ENCODE data around the gene SLFNL1. TPM values are rescaled to one million over a fixed set of nuclear protein-coding genes. Genes with fewer than 3 reads are reported as not detected.

SLFNL1 gene
- total and polyA plus RNA-seq, 9 donors = 0.05 to 1.2 (median 0.62) TPM

GRCh38 chr1:40980453-40981121 is 40.9 kb downstream of the SLFNL1 start:
- Histone ChIP-seq H3K4me3 (peak overlapping the region; percentile 61), H3K9me3 (no peaks in the 10 kb centered on the region), H3K36me3 (no peaks in the 10 kb centered on the region), H3K4me1 (ENCODE audit: insufficient read depth) (peaks cover 18% of the 10 kb centered on the region), H3K27me3 (no peaks in the 10 kb centered on the region), H3K27ac (peak overlapping the region; percentile 89 to 94)
- peak in 1 of 5 donors; percentile 34 for DNase-seq
- intact Hi-C loops (cut with DNase I) = no loop called here
- WGBS, 3 donors = 21 to 24% (median 21%) methylated on average over 27 of the region's 27 CpGs
- TF ChIP-seq, protein P1, sequence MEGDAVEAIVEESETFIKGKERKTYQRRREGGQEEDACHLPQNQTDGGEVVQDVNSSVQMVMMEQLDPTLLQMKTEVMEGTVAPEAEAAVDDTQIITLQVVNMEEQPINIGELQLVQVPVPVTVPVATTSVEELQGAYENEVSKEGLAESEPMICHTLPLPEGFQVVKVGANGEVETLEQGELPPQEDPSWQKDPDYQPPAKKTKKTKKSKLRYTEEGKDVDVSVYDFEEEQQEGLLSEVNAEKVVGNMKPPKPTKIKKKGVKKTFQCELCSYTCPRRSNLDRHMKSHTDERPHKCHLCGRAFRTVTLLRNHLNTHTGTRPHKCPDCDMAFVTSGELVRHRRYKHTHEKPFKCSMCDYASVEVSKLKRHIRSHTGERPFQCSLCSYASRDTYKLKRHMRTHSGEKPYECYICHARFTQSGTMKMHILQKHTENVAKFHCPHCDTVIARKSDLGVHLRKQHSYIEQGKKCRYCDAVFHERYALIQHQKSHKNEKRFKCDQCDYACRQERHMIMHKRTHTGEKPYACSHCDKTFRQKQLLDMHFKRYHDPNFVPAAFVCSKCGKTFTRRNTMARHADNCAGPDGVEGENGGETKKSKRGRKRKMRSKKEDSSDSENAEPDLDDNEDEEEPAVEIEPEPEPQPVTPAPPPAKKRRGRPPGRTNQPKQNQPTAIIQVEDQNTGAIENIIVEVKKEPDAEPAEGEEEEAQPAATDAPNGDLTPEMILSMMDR (IDR thresholded peaks at IDR 0.05) = no peak
- TF ChIP-seq EP300 (IDR thresholded peaks at IDR 0.05) (no peak), POLR2A (IDR thresholded peaks at IDR 0.05) (no peak)

DNA sequence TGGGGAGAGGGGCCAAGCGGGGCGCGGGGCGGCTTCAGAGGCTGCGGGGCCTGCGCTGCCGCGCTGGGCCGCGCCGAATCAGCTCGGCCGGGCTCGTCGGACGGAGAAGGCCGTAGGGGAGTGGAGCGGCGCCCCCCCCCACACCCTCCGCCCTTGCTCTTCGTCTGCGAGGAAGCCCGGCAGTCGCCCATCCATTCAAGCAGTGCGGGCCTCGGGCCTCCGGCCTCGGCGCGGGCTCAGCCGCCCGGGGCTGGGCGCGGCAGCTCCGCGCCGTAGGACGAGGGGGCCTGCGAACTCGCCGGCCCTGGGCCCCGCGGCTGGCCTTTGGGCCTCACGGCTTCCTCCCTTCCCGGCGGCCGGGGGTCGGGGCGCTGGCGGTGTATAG is 41.5 kb downstream of the SLFNL1 start:
- TF ChIP-seq, protein P1 (IDR thresholded peaks at IDR 0.05) = no peak
- TF ChIP-seq EP300 (IDR thresholded peaks at IDR 0.05) = no peak
- TF ChIP-seq POLR2A (IDR thresholded peaks at IDR 0.05) = no peak
- intact Hi-C loops (cut with DNase I) = no loop called here
- Histone ChIP-seq H3K27ac (peak overlapping the region; percentile 89 to 94), H3K4me1 (ENCODE audit: insufficient read depth) (peaks cover 17% of the 10 kb centered on the region), H3K4me3 (peak overlapping the region; percentile 61), H3K27me3 (no peaks in the 10 kb centered on the region), H3K9me3 (no peaks in the 10 kb centered on the region), H3K36me3 (no peaks in the 10 kb centered on the region)
- no peak for DNase-seq
- WGBS, 3 donors = 0 to 1% (median 1%) methylated on average over 38 to 50 of the region's 50 CpGs

DNA sequence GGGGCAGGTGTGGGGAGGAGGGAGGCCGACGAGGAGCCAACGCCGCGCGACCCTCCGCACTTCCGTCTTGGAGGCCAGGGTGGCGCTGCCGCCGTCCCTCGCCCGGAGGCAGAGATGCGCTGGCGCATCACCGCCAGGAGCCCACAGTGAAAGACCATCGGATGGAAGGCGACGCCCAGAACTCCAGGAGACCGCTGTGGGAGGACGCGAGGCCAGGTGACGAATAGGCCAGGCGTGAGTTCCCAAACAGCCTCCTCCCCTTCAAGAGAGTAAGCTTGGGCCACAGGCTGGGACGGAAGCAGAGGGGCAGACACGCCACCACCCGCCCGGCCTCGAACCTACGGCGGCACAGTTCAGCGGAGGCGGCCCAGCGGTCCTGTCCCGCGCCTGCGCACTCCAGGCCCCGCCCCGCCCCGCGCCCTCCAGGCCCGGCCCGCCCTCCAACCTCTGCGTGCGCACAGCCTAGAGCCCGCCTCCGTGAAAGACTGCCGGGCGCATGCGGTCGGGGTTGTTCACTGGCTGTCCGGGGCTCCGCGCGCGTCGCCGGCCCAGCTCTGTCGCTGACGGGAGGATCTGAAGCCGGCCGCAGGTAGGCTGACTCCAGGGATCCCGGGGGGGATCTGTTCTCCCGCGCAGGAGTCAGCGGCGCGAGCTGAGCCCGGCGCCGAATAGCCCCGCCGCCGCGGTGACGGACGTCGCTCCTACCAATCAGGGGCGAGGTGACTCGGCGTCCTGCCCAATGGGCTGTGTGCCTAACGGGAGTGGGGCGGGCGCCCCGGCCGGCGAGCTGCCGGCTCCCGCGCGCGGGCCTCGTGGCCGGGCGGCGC is 42.1 kb downstream of the SLFNL1 start, which contains the start of gene CTPS1:
CTPS1 (plus strand) TSS at position 456 of the 827 bp plus-strand sequence. CDS start 3,595 bp downstream, outside the sequence.
- intact Hi-C loops (cut with DNase I) = no loop called here
- no peak for TF ChIP-seq EP300 (IDR thresholded peaks at IDR 0.05)
- peak; percentile 53 for TF ChIP-seq POLR2A (IDR thresholded peaks at IDR 0.05)
- TF ChIP-seq, protein P1 (IDR thresholded peaks at IDR 0.05) = no peak
- Histone ChIP-seq H3K4me3 (peak within 1 kb of the TSS; percentile 61), H3K27me3 (no peaks in the 10 kb centered on the region), H3K9me3 (no peaks in the 10 kb centered on the region), H3K4me1 (ENCODE audit: insufficient read depth) (peaks cover 17% of the 10 kb centered on the region), H3K36me3 (no peaks in the 10 kb centered on the region), H3K27ac (peak within 1 kb of the TSS; percentile 89 to 94)
- 0 to 1% (median 1%) methylated on average over 51 to 96 of the region's 96 CpGs for WGBS, 3 donors
- DNase-seq = peak; percentile 97 to 99 (median 98)

- H3K27ac ChIP-seq = peak overlapping the region; percentile 89 to 94
- WGBS, 3 donors = 32 to 39% (median 35%) methylated on average over 17 of the region's 17 CpGs
- H3K27me3 ChIP-seq = no peaks in the 10 kb centered on the region
- intact Hi-C loops (cut with DNase I) = no loop called here
- peak overlapping the region; percentile 61 for H3K4me3 ChIP-seq
- H3K36me3 ChIP-seq = no peaks in the 10 kb centered on the region
- TF ChIP-seq, protein P1 (IDR thresholded peaks at IDR 0.05) = no peak
- no peak for TF ChIP-seq EP300 (IDR thresholded peaks at IDR 0.05)
- no peak for TF ChIP-seq POLR2A (IDR thresholded peaks at IDR 0.05)
- peak in 1 of 5 donors; percentile 27 for DNase-seq
- peaks cover 17% of the 10 kb centered on the region for H3K4me1 ChIP-seq (ENCODE audit: insufficient read depth)
- H3K9me3 ChIP-seq = no peaks in the 10 kb centered on the region
These were observed 42.7 kb downstream of the SLFNL1 start for GRCh38 chr1:40978886-40979240.
